Prostate gland (tissue), 2 donors: ENCODE measurements around the gene USP34.

ENCODE experiments used
- CTCF ChIP-seq, 4 experiments: fragments of 200-600 bp in 2 of 4; fragments of 450-650 bp in 2 of 4; sonication (generic) in 2 of 4; IDR thresholded peaks; 1 replicate in 3 of 4; 2 replicates in 1 of 4; pipeline ENCODE4 v1.5.1; 2016 to 2019; ENCODE audit warnings: antibody characterized with exemption in 4 of 4, mild to moderate bottlenecking in 2 of 4, moderate library complexity in 2 of 4
- POLR2A ChIP-seq: fragments of 450-650 bp; IDR thresholded peaks from one replicate; pipeline ENCODE4 v1.6.1; 2016; ENCODE audit warnings: antibody characterized with exemption, mild to moderate bottlenecking

GRCh38 chr2:61470122-61470951 is 550 bp downstream of the USP34 start:
- no peak for TF ChIP-seq CTCF (IDR thresholded peaks at IDR 0.05)
- peak; percentile 41 for TF ChIP-seq POLR2A
